DMS53 treated with DMSO at 0.1 percent for 48 hours (cell line): ENCODE data around the gene PRR20G.

Experiments used
- DNase-seq: peaks from one replicate; lab custom pipeline; 2025; ENCODE audit not compliant: unreplicated experiment; lab: John Stamatoyannopoulos, UW

PRR20G gene

GRCh38 chr3:127235706-127236105 is 52.1 kb downstream of the PRR20G start:
- no peak for DNase-seq

DNA sequence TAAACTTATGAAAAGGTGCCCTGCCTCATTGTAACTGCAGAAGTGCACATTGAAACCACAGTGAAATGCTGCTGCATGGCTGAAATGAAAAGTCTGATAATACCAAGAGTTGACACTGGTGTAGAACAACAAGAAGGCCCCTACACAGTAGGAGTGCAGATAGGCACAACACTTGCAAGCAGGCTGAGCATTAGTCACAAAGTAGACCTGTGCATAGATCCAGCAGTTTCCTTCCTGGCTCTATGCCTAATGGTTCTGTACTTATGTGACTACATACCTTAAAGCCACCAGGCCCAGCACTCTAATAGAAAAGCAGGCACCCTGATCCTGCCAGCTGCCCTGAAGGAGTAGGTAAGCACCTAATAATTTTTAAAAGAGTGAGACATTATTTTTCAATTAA is 53.1 kb downstream of the PRR20G start:
- DNase-seq: no peak
